Measurements from ENCODE around the gene SCD5. TPM values are rescaled to one million over a fixed set of nuclear protein-coding genes. Genes with fewer than 3 reads are reported as not detected.

The SCD5 gene
- total and polyA plus RNA-seq, 9 of the 15 experiments (the other 6 are each of a cell fraction or from before 2014, with no cell fraction given) = 0.01 to 0.20 (median 0.03) TPM; not detected in 5

- Histone ChIP-seq H3K9ac (ENCODE audit: insufficient read depth in 1 of 2, low read depth in 2 of 2, low read length in 2 of 2) (no peak overlapping the region), H2AFZ (ENCODE audit: low read depth, low read length) (no peak overlapping the region), H3K36me3 (ENCODE audit: control insufficient read depth, insufficient read depth, low read length) (no peaks in the 10 kb centered on the region), H3K79me2 (ENCODE audit: control insufficient read depth, insufficient read depth, low read length) (no peaks in the 10 kb centered on the region), H3K27ac (ENCODE audit: extremely low read depth, low read depth, low read length) (no peak overlapping the region), H3K4me1 (replicated peaks in 1 of 2; ENCODE audit: control insufficient read depth in 2 of 2, insufficient read depth in 2 of 2, low read length in 2 of 2) (no peaks in the 10 kb centered on the region), H3K4me3 (no peak overlapping the region), H3K27me3 (ENCODE audit: control insufficient read depth in 2 of 2, insufficient read depth in 2 of 2, low read length in 2 of 2) (peaks cover 0 to 11% of the 10 kb centered on the region in 2 experiments; a peak in 3 of 5 replicates), H3K4me2 (ENCODE audit: insufficient read depth, low read length) (no peak overlapping the region), H3K9me3 (replicated peaks; ENCODE audit: control insufficient read depth, insufficient read depth, low read depth, low read length) (no peaks in the 10 kb centered on the region), H3K9me1 (ENCODE audit: control insufficient read depth, insufficient read depth, low read length) (no peaks in the 10 kb centered on the region), H4K20me1 (replicated peaks; ENCODE audit: control insufficient read depth, insufficient read depth, low read length) (no peaks in the 10 kb centered on the region)
- ChIA-PET CTCF (ENCODE audit: low intra/inter-chr PET ratio) (no interaction called here), POLR2A (interaction anchor here (1.0 kb wide), 1 partner anchor 189 kb away, joined by 3 read pairs; no protein-coding TSS in a partner anchor)
- in situ Hi-C loops (cut with MboI) = no loop called here
- TF ChIP-seq MTA2 (IDR thresholded peaks at IDR 0.05; ENCODE audit: low read depth) = no peak
- TF ChIP-seq KLF1 (tag; IDR thresholded peaks at IDR 0.05) = no peak
- TF ChIP-seq MTA1 (IDR thresholded peaks at IDR 0.05; ENCODE audit: borderline replicate concordance) = no peak
- no peak for TF ChIP-seq SIRT6 (IDR thresholded peaks at IDR 0.05; ENCODE audit: low read depth, low read length)
- TF ChIP-seq DMBX1 (CRISPR knock-in tag; IDR thresholded peaks at IDR 0.05; ENCODE audit: borderline replicate concordance) = no peak
- no peak for TF ChIP-seq HDGF (IDR thresholded peaks at IDR 0.05)
- no peak for TF ChIP-seq ZNF740 (CRISPR knock-in tag; IDR thresholded peaks at IDR 0.05)
- TF ChIP-seq ZNF740 (tag; IDR thresholded peaks at IDR 0.05) = no peak
- TF ChIP-seq XRCC4 (IDR thresholded peaks at IDR 0.05; ENCODE audit: extremely low read depth, insufficient read depth, insufficient read length) = no peak
- TF ChIP-seq TOE1 (IDR thresholded peaks at IDR 0.05; ENCODE audit: borderline replicate concordance) = no peak
- no peak for TF ChIP-seq TOE1 (CRISPR knock-in tag; IDR thresholded peaks at IDR 0.05; ENCODE audit: borderline replicate concordance, low read depth)
- no peak for TF ChIP-seq NKRF (IDR thresholded peaks at IDR 0.05; ENCODE audit: borderline replicate concordance)
- TF ChIP-seq ZNF146 (CRISPR knock-in tag; IDR thresholded peaks at IDR 0.05; ENCODE audit: unreplicated experiment) = no peak
- TF ChIP-seq CHD4 (IDR thresholded peaks at IDR 0.05; ENCODE audit: insufficient read depth, insufficient replicate concordance, low read depth, low read length, poor library complexity, severe bottlenecking) = no peak
- no peak for TF ChIP-seq GATAD2B (IDR thresholded peaks at IDR 0.05; ENCODE audit: borderline replicate concordance)
- no peak for TF ChIP-seq NR1H2 (CRISPR knock-in tag; IDR thresholded peaks at IDR 0.05)
- TF ChIP-seq CREBBP (IDR thresholded peaks at IDR 0.05; ENCODE audit: low read depth, low read length) = no peak
- TF ChIP-seq RFX7 (CRISPR knock-in tag; IDR thresholded peaks at IDR 0.05) = no peak
- no peak for TF ChIP-seq TCFL5 (CRISPR knock-in tag; conservative IDR thresholded peaks at IDR 0.05)
- no peak for TF ChIP-seq SIX5 (IDR thresholded peaks at IDR 0.05; ENCODE audit: borderline replicate concordance in 1 of 2, insufficient read depth in 1 of 2, low read depth in 1 of 2, low read length in 2 of 2)
- ATAC-seq (no peak), FAIRE-seq (no peak), DNase-seq (ENCODE audit: extremely low read depth in 1 of 4, low spot score in 3 of 4) (no peak)
- intact Hi-C loops (cut with micrococcal nuclease) = no loop called here
- BruUV-seq (replicated peaks) = no TSS peak
- WGBS (ENCODE audit: insufficient coverage, low coverage, missing lambda C conversion rate) = 6% methylated on average over 7 of the region's 7 CpGs
Observed at GRCh38 chr4:82711158-82711785, 87.3 kb downstream of the SCD5 start.
